DND-41 (cell line): ENCODE measurements around the gene POLR2C.

Source experiments
- EZH2 ChIP-seq: IDR thresholded peaks from 3 replicates; pipeline ENCODE4 v1.6.1; 2012; ENCODE audit warnings: borderline replicate concordance, low read depth, mild to moderate bottlenecking, moderate library complexity, low read length, inconsistent platforms; ENCODE audit not compliant: severe bottlenecking
- TF ChIP-seq, protein P1 (sequence below): IDR thresholded peaks from 2 replicates; pipeline ENCODE4 v1.5.1; 2012; ENCODE audit warnings: borderline replicate concordance, low read length, moderate library complexity, mild to moderate bottlenecking; ENCODE audit not compliant: poor library complexity, severe bottlenecking; ENCODE audit errors: extremely low read depth

DNA sequence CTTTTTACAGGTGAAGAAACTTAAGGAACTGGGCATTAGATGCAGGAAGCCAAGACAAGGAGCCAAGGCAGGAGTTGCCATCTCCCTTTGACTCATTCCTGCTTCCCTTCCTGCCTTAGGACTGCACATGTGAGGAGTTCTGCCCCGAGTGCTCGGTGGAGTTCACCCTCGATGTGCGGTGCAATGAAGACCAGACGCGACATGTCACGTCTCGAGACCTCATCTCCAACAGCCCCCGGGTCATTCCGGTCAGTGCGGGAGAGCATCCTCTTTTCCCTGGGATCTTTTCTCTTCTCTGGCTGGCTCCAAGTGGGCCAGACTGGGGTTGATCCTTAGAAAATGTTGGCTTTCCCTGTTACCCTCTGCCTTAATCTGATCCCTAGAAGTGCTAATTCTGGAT, 6.6 kb downstream of the POLR2C start:
- TF ChIP-seq, protein P1, sequence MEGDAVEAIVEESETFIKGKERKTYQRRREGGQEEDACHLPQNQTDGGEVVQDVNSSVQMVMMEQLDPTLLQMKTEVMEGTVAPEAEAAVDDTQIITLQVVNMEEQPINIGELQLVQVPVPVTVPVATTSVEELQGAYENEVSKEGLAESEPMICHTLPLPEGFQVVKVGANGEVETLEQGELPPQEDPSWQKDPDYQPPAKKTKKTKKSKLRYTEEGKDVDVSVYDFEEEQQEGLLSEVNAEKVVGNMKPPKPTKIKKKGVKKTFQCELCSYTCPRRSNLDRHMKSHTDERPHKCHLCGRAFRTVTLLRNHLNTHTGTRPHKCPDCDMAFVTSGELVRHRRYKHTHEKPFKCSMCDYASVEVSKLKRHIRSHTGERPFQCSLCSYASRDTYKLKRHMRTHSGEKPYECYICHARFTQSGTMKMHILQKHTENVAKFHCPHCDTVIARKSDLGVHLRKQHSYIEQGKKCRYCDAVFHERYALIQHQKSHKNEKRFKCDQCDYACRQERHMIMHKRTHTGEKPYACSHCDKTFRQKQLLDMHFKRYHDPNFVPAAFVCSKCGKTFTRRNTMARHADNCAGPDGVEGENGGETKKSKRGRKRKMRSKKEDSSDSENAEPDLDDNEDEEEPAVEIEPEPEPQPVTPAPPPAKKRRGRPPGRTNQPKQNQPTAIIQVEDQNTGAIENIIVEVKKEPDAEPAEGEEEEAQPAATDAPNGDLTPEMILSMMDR, result no peak
- TF ChIP-seq EZH2, result no peak
